Measurements from ENCODE around the gene SHLD1.

Gene SHLD1

DNA sequence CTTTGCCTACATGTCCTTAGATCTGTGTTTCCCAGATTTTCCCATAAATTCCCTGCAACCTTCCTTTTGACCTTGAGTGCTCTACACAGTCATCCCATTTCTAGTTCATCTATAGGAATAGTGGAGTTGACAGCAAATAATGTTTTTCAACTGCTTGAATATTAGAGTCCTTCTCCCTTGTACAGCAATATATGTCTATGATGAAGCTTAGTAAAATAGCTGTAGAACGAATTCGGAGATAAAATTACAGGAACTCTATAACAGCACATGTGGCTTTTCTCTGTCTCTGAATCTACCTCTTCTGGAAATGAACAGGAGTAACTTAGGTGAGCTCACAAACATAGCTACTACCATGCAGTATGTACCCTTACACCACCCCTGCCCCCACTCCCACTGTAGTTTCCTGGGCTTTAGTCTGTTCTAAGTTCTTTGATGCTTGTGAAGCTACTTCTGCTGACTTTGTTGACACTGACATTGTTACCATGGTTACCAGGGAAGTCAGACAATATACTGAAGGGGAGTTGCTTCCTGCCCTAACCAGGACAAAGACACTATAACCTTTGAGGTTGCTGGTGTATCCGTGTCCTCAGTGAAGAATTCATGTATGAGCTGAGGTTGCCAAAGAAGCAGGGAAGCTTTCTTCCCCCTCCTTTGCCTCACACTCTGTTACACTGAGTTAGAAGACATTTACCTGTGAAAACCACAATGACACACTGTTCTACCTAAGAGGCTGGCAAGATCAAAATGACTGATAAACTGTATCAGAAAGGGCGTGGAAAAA is 35.8 kb upstream of the SHLD1 start:
- TF ChIP-seq TEAD4 (IDR thresholded peaks at IDR 0.05): no peak
- TF ChIP-seq REST (IDR thresholded peaks at IDR 0.05; ENCODE audit: low read depth): no peak
- TF ChIP-seq RAD21 (IDR thresholded peaks at IDR 0.05; ENCODE audit: low read depth): no peak
- no peak for TF ChIP-seq FOXM1 (IDR thresholded peaks at IDR 0.05; ENCODE audit: borderline replicate concordance, low read depth)
- TF ChIP-seq NFIC (IDR thresholded peaks at IDR 0.05): no peak
- TF ChIP-seq CEBPB (IDR thresholded peaks at IDR 0.05): no peak
- no peak for TF ChIP-seq TAF1 (IDR thresholded peaks at IDR 0.05; ENCODE audit: low read depth)
- TF ChIP-seq CREB1 (IDR thresholded peaks at IDR 0.05; ENCODE audit: low read depth): no peak
- no peak for TF ChIP-seq EGR1 (IDR thresholded peaks at IDR 0.05)
- no peak for TF ChIP-seq USF1 (IDR thresholded peaks at IDR 0.05)
- no peak for TF ChIP-seq YY1 (IDR thresholded peaks at IDR 0.05; ENCODE audit: low read depth)
- TF ChIP-seq TCF12 (IDR thresholded peaks at IDR 0.05; ENCODE audit: low read depth): no peak
- TF ChIP-seq, protein P1, sequence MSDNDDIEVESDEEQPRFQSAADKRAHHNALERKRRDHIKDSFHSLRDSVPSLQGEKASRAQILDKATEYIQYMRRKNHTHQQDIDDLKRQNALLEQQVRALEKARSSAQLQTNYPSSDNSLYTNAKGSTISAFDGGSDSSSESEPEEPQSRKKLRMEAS (IDR thresholded peaks at IDR 0.05): no peak
- no peak for TF ChIP-seq EP300 (IDR thresholded peaks at IDR 0.05; ENCODE audit: borderline replicate concordance)
- no peak for TF ChIP-seq ZBTB7A (IDR thresholded peaks at IDR 0.05; ENCODE audit: low read depth)

- no peak for TF ChIP-seq FOXM1 (IDR thresholded peaks at IDR 0.05; ENCODE audit: borderline replicate concordance, low read depth)
- no peak for TF ChIP-seq RAD21 (IDR thresholded peaks at IDR 0.05; ENCODE audit: low read depth)
- TF ChIP-seq EGR1 (IDR thresholded peaks at IDR 0.05): no peak
- no peak for TF ChIP-seq TEAD4 (IDR thresholded peaks at IDR 0.05)
- no peak for TF ChIP-seq CEBPB (IDR thresholded peaks at IDR 0.05)
- no peak for TF ChIP-seq NFIC (IDR thresholded peaks at IDR 0.05)
- no peak for TF ChIP-seq USF1 (IDR thresholded peaks at IDR 0.05)
- TF ChIP-seq TCF12 (IDR thresholded peaks at IDR 0.05; ENCODE audit: low read depth): no peak
- no peak for TF ChIP-seq CREB1 (IDR thresholded peaks at IDR 0.05; ENCODE audit: low read depth)
- no peak for TF ChIP-seq EP300 (IDR thresholded peaks at IDR 0.05; ENCODE audit: borderline replicate concordance)
Measured at GRCh38 chr20:5715071-5715841, 34.9 kb upstream of the SHLD1 start.

DNA sequence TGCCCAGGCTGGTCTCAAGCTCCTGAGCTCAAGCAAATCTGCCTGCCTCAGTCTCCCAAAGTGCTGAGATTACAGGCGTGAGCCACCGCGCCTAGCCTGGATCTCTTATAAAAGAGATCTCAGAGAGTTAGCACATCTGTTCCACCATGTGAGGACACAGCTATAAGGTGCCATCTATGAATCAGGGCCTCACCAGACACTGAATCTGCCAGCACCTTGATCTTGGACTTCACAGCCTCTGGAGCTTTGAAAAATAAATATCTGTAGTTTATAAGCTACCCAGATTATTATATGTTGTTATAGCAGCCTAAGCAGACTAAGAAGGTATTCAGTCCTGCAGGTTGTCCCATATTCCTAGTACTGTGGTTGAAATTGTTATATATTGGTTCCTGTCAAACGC is 33.2 kb upstream of the SHLD1 start:
- TF ChIP-seq REST (IDR thresholded peaks at IDR 0.05; ENCODE audit: low read depth) (no peak), EGR1 (IDR thresholded peaks at IDR 0.05) (no peak), RAD21 (IDR thresholded peaks at IDR 0.05; ENCODE audit: low read depth) (no peak), CREB1 (IDR thresholded peaks at IDR 0.05; ENCODE audit: low read depth) (no peak)

- TF ChIP-seq EGR1 (IDR thresholded peaks at IDR 0.05): no peak
- no peak for TF ChIP-seq ZBTB7A (IDR thresholded peaks at IDR 0.05; ENCODE audit: low read depth)
- TF ChIP-seq TCF12 (IDR thresholded peaks at IDR 0.05; ENCODE audit: low read depth): no peak
- TF ChIP-seq NFIC (IDR thresholded peaks at IDR 0.05): no peak
- TF ChIP-seq TEAD4 (IDR thresholded peaks at IDR 0.05): no peak
- TF ChIP-seq TAF1 (IDR thresholded peaks at IDR 0.05; ENCODE audit: low read depth): no peak
- TF ChIP-seq YY1 (IDR thresholded peaks at IDR 0.05; ENCODE audit: low read depth): no peak
- TF ChIP-seq, protein P1 (IDR thresholded peaks at IDR 0.05): no peak
Measured at GRCh38 chr20:5718896-5719595, 31.2 kb upstream of the SHLD1 start.

GRCh38 chr20:5719861-5720403 is 30.3 kb upstream of the SHLD1 start:
- TF ChIP-seq TEAD4 (IDR thresholded peaks at IDR 0.05): no peak
- TF ChIP-seq NFIC (IDR thresholded peaks at IDR 0.05): no peak
- TF ChIP-seq, protein P1 (IDR thresholded peaks at IDR 0.05): no peak
- no peak for TF ChIP-seq USF1 (IDR thresholded peaks at IDR 0.05)
- no peak for TF ChIP-seq CEBPB (IDR thresholded peaks at IDR 0.05)
- no peak for TF ChIP-seq ZBTB7A (IDR thresholded peaks at IDR 0.05; ENCODE audit: low read depth)
- no peak for TF ChIP-seq FOXM1 (IDR thresholded peaks at IDR 0.05; ENCODE audit: borderline replicate concordance, low read depth)
- no peak for TF ChIP-seq REST (IDR thresholded peaks at IDR 0.05; ENCODE audit: low read depth)
- no peak for TF ChIP-seq YY1 (IDR thresholded peaks at IDR 0.05; ENCODE audit: low read depth)
- no peak for TF ChIP-seq TAF1 (IDR thresholded peaks at IDR 0.05; ENCODE audit: low read depth)
- TF ChIP-seq EP300 (IDR thresholded peaks at IDR 0.05; ENCODE audit: borderline replicate concordance): no peak
- no peak for TF ChIP-seq EGR1 (IDR thresholded peaks at IDR 0.05)
- no peak for TF ChIP-seq CREB1 (IDR thresholded peaks at IDR 0.05; ENCODE audit: low read depth)
- no peak for TF ChIP-seq RAD21 (IDR thresholded peaks at IDR 0.05; ENCODE audit: low read depth)
- TF ChIP-seq TCF12 (IDR thresholded peaks at IDR 0.05; ENCODE audit: low read depth): no peak

All from Ishikawa (cell line).